GM12891 (cell line): ENCODE results near the gene SOSTDC1.

ENCODE experiments used
- PAX5 ChIP-seq: IDR thresholded peaks from 2 replicates; pipeline ENCODE4 v1.6.1; 2011; ENCODE audit warnings: low read length, moderate library complexity, mild to moderate bottlenecking; ENCODE audit not compliant: insufficient read depth, severe bottlenecking
- POLR2A ChIP-seq: IDR thresholded peaks from 2 replicates; pipeline ENCODE4 v1.6.1; 2011; ENCODE audit warnings: low read depth, low read length, control low read depth
- POLR2AphosphoS5 ChIP-seq: IDR thresholded peaks from 2 replicates; pipeline ENCODE4 v1.6.1; 2011; ENCODE audit warnings: low read depth, low read length, control low read depth
- SPI1 ChIP-seq: IDR thresholded peaks from 2 replicates; pipeline ENCODE4 v1.6.1; 2011; ENCODE audit warnings: low read depth, low read length, control low read depth

GRCh38 chr7:16512097-16512496 lies 46.6 kb upstream of the SOSTDC1 start:
- no peak for TF ChIP-seq PAX5
- no peak for TF ChIP-seq POLR2A
- no peak for TF ChIP-seq POLR2AphosphoS5
- no peak for TF ChIP-seq SPI1
